K562 (cell line): ENCODE data around the gene FUCA2. TPM values are rescaled to one million over a fixed set of nuclear protein-coding genes. Genes with fewer than 3 reads are reported as not detected.
A peak's percentile ranks its signal among the peaks of the same experiment; 100 is the strongest.

Experiments
- ARNT ChIP-seq, 2 experiments: fragments of 450-650 bp; IDR thresholded peaks; 2 replicates each; pipeline ENCODE4 v1.6.1; 2016; ENCODE audit warnings: mild to moderate bottlenecking in 1 of 2
- CBX3 ChIP-seq, 2 experiments: IDR thresholded peaks; 1 replicate in 1 of 2; 2 replicates in 1 of 2; pipeline ENCODE4 v1.6.1; 2012; ENCODE audit warnings: inconsistent platforms in 2 of 2, low read length in 2 of 2, borderline replicate concordance in 1 of 2, control low read depth in 1 of 2
- CXXC5 ChIP-seq: fragments of 250-450 bp; sonication (Bioruptor Pico); IDR thresholded peaks from 2 replicates; pipeline ENCODE4 v1.8.0; 2022; ENCODE audit warnings: inconsistent platforms, mild to moderate bottlenecking, moderate library complexity
- EHMT2 ChIP-seq: fragments of 450-650 bp; IDR thresholded peaks from 2 replicates; pipeline ENCODE4 v1.6.1; 2018; ENCODE audit warnings: antibody characterized with exemption
- ELF4 ChIP-seq: fragments of 450-650 bp; formaldehyde crosslinking; IDR thresholded peaks from 2 replicates; pipeline ENCODE4 v1.4.0; 2022; ENCODE audit warnings: missing genetic modification characterization
- EP300 ChIP-seq: IDR thresholded peaks from 2 replicates; pipeline ENCODE4 v1.6.1; 2012; ENCODE audit warnings: low read length, improper control_type of control experiment
- GATA2 ChIP-seq: sonication (generic); formaldehyde crosslinking; IDR thresholded peaks from 2 replicates; pipeline ENCODE4 v1.4.0; 2020; ENCODE audit warnings: mild to moderate bottlenecking, missing genetic modification reagents
- GATAD2A ChIP-seq: fragments of 450-650 bp; IDR thresholded peaks from 2 replicates; pipeline ENCODE4 v1.6.1; 2017
- JUND ChIP-seq, 2 experiments: IDR thresholded peaks; 2 replicates in 1 of 2; 3 replicates in 1 of 2; pipeline ENCODE4 v1.6.1; 2011; ENCODE audit warnings: borderline replicate concordance in 2 of 2, low read depth in 2 of 2, low read length in 2 of 2, improper control_type of control experiment in 1 of 2, missing biosample characterization in 1 of 2, missing genetic modification characterization in 1 of 2, missing genetic modification reagents in 1 of 2
- NONO ChIP-seq, 2 experiments: fragments of 200-400 bp in 1 of 2; fragments of 450-650 bp in 1 of 2; formaldehyde crosslinking in 1 of 2; IDR thresholded peaks; 2 replicates each; pipeline ENCODE4 v1.6.1; 2017; ENCODE audit warnings: low read depth in 2 of 2, mild to moderate bottlenecking in 2 of 2, moderate library complexity in 2 of 2, low read length in 1 of 2
- POLR2B ChIP-seq: fragments of 450-650 bp; IDR thresholded peaks from 2 replicates; pipeline ENCODE4 v1.6.1; 2018; ENCODE audit warnings: low read depth; ENCODE audit not compliant: partially characterized antibody
- PRPF4 ChIP-seq: fragments of 200-400 bp; formaldehyde crosslinking; IDR thresholded peaks from one replicate; pipeline ENCODE4 v1.6.1; 2017; ENCODE audit warnings: low read length, low read depth, mild to moderate bottlenecking; ENCODE audit not compliant: insufficient read depth, poor library complexity, severe bottlenecking
- SAFB ChIP-seq: fragments of 200-400 bp; formaldehyde crosslinking; IDR thresholded peaks from 2 replicates; pipeline ENCODE4 v1.6.1; 2017; ENCODE audit warnings: low read depth, low read length, borderline replicate concordance
- SMARCA4 ChIP-seq: fragments of 450-650 bp; IDR thresholded peaks from 2 replicates; pipeline ENCODE4 v1.6.1; 2016
- SREBF1 ChIP-seq: fragments of 150-350 bp; IDR thresholded peaks from 2 replicates; pipeline ENCODE4 v1.6.1; 2014; ENCODE audit warnings: antibody characterized with exemption, low read depth, low read length, borderline replicate concordance
- TSC22D4 ChIP-seq: fragments of 450-650 bp; IDR thresholded peaks from 2 replicates; pipeline ENCODE4 v1.6.1; 2016; ENCODE audit warnings: missing genetic modification characterization, missing biosample characterization, control low read depth
- ZNF165 ChIP-seq: fragments of 250-450 bp; sonication (Bioruptor Pico); IDR thresholded peaks from 2 replicates; pipeline ENCODE4 v1.4.0; 2020; ENCODE audit warnings: borderline replicate concordance
- ZNF699 ChIP-seq: fragments of 250-450 bp; sonication (Bioruptor Pico); IDR thresholded peaks from 2 replicates; pipeline ENCODE4 v1.8.0; 2021; ENCODE audit warnings: mild to moderate bottlenecking, moderate library complexity; ENCODE audit not compliant: insufficient replicate concordance
- ZNF75A ChIP-seq: fragments of 450-650 bp; formaldehyde crosslinking; IDR thresholded peaks from 2 replicates; pipeline ENCODE4 v1.4.0; 2020; ENCODE audit warnings: mild to moderate bottlenecking
- ZSCAN32 ChIP-seq: fragments of 450-650 bp; formaldehyde crosslinking; IDR thresholded peaks from 2 replicates; pipeline ENCODE4 v1.4.0; 2020; ENCODE audit warnings: mild to moderate bottlenecking, moderate library complexity
- polyA plus RNA-seq, 8 experiments: library from polyadenylated mRNA; depleted of rRNA in 4 of 8; stranded (reverse) in 5 of 8; unstranded in 3 of 8; fragments of >200 nt; fragmentation: Nextera tagmentation in 2 of 8; fragmentation: Illumina TruSeq in 1 of 8; extraction: Ambion mirVana in 2 of 8; extraction: Trizol in 1 of 8; gene quantifications; 2 replicates each; pipeline versions ENCODE4 v1.2.1 to v1.2.3, GENCODE V29; 2011 to 2014; ENCODE audit warnings: inconsistent platforms in 1 of 8, missing spikeins in 1 of 8
- total RNA-seq, 7 experiments: library from RNA; depleted of rRNA in 6 of 7; stranded (reverse); fragments of >200 nt in 6 of 7; fragmentation: Illumina TruSeq in 2 of 7; extraction: Trizol in 2 of 7; gene quantifications; 2 replicates each; pipeline versions ENCODE4 v1.2.1 to v1.2.3, GENCODE V29; 2011 to 2021; ENCODE audit warnings: low replicate concordance in 1 of 7
- TF ChIP-seq, protein P1 (sequence below): fragments of 450-650 bp; IDR thresholded peaks from 2 replicates; pipeline ENCODE4 v1.6.1; 2016; ENCODE audit warnings: missing biosample characterization, missing genetic modification characterization
- TF ChIP-seq, protein P2 (sequence below): fragments of 250-450 bp; sonication (Bioruptor Pico); IDR thresholded peaks from 2 replicates; pipeline ENCODE4 v1.4.0; 2020; ENCODE audit warnings: mild to moderate bottlenecking, moderate library complexity
- TF ChIP-seq, protein P3 (sequence below): sonication (generic); formaldehyde crosslinking; IDR thresholded peaks from 2 replicates; pipeline ENCODE4 v1.9.0; 2022; ENCODE audit warnings: mild to moderate bottlenecking, missing genetic modification reagents

Gene FUCA2
- total and polyA plus RNA-seq, 9 of the 15 experiments (the other 6 are each of a cell fraction or from before 2014, with no cell fraction given) = 20.6 to 112 (median 79.3) TPM

DNA sequence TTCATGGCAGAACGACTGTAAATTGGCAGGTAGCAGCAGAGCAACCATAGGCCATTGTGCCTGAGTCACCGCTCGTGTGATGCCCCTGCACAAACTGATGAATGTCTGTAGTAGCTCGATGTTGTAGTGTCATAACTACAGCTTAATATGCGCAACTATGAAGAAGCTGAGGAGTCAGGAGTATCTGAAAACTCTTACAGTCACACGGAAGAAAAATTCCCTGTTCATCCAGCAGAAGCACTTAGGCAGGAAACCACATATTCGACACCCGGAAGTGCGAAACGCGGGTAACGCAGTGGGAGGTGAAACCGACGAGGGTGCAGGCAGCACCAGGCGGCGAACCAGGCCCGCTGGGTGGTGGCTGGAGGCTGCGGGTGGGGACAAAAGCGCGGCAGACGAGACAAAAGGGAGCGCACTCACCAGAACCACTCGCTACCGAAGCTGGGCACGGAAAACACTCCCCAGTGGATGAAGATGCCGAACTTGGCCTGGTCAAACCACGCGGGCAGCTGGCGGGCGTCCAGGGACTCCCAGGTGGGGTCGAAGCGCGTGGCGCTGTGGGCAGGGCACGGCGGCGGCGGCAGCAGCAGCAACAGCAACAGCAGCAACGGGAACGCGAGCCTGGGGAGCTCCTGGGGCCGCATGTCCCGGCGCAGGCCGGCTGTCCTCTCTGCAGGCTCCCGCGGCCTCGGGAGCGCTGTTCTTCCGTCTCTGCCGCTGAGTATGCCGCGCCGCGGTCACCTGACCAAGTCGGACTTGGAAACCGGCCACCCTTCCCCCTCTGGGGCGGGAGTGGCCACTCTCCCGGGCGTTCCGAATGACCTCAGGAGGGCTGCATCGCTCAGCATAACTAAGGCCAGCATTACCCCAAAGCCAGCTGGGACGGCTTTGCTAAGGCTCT is at the start of gene FUCA2 (continued):
- peak; percentile 95 for TF ChIP-seq ZNF165 (CRISPR knock-in tag)
- no peak for TF ChIP-seq EHMT2
- peak; percentile 34; the same call in 1 of the 2 replicates for TF ChIP-seq SREBF1
- peak in 1 of 2 experiments; percentile 70; a peak in 2 of 3 replicates for TF ChIP-seq CBX3 (IDR thresholded peaks at IDR 0.05; ENCODE audit: borderline replicate concordance in 1 of 2, low read length in 2 of 2)
- 0 out of 2 replicates have a peak, but pooled peaks have one; percentile 5 for TF ChIP-seq ZSCAN32
- TF ChIP-seq ELF4 (CRISPR knock-in tag) = peak; percentile 61; the same call in 1 of the 2 replicates
- TF ChIP-seq POLR2B = peak; percentile 91
- peak; percentile 63 for TF ChIP-seq PRPF4
- TF ChIP-seq SMARCA4 = peak; percentile 45; the same call in 1 of the 2 replicates
- no peak for TF ChIP-seq TSC22D4 (tag)
- TF ChIP-seq ZNF699 (CRISPR knock-in tag) = no peak
- TF ChIP-seq, protein P1, sequence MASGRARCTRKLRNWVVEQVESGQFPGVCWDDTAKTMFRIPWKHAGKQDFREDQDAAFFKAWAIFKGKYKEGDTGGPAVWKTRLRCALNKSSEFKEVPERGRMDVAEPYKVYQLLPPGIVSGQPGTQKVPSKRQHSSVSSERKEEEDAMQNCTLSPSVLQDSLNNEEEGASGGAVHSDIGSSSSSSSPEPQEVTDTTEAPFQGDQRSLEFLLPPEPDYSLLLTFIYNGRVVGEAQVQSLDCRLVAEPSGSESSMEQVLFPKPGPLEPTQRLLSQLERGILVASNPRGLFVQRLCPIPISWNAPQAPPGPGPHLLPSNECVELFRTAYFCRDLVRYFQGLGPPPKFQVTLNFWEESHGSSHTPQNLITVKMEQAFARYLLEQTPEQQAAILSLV (tag) = no peak
- TF ChIP-seq NONO (IDR thresholded peaks at IDR 0.05; ENCODE audit: low read depth in 2 of 2, low read length in 1 of 2) = peak; percentile 70 to 90; a peak in 3 of 4 replicates
- peak; percentile 98 for TF ChIP-seq CXXC5 (CRISPR knock-in tag)
- TF ChIP-seq, protein P2, sequence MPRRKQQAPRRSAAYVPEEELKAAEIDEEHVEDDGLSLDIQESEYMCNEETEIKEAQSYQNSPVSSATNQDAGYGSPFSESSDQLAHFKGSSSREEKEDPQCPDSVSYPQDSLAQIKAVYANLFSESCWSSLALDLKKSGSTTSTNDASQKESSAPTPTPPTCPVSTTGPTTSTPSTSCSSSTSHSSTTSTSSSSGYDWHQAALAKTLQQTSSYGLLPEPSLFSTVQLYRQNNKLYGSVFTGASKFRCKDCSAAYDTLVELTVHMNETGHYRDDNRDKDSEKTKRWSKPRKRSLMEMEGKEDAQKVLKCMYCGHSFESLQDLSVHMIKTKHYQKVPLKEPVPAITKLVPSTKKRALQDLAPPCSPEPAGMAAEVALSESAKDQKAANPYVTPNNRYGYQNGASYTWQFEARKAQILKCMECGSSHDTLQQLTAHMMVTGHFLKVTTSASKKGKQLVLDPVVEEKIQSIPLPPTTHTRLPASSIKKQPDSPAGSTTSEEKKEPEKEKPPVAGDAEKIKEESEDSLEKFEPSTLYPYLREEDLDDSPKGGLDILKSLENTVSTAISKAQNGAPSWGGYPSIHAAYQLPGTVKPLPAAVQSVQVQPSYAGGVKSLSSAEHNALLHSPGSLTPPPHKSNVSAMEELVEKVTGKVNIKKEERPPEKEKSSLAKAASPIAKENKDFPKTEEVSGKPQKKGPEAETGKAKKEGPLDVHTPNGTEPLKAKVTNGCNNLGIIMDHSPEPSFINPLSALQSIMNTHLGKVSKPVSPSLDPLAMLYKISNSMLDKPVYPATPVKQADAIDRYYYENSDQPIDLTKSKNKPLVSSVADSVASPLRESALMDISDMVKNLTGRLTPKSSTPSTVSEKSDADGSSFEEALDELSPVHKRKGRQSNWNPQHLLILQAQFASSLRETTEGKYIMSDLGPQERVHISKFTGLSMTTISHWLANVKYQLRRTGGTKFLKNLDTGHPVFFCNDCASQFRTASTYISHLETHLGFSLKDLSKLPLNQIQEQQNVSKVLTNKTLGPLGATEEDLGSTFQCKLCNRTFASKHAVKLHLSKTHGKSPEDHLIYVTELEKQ (CRISPR knock-in tag) = no peak
- no peak for TF ChIP-seq SAFB
- no peak for TF ChIP-seq GATA2 (CRISPR knock-in tag)
- peak; percentile 20 to 43; a peak in 1 of 4 replicates for TF ChIP-seq ARNT (IDR thresholded peaks at IDR 0.05)
- 0 out of 2 replicates have a peak, but pooled peaks have one; percentile 25 for TF ChIP-seq ZNF75A (CRISPR knock-in tag)
- TF ChIP-seq GATAD2A = no peak; the same call in 1 of the 2 replicates
- TF ChIP-seq, protein P3, sequence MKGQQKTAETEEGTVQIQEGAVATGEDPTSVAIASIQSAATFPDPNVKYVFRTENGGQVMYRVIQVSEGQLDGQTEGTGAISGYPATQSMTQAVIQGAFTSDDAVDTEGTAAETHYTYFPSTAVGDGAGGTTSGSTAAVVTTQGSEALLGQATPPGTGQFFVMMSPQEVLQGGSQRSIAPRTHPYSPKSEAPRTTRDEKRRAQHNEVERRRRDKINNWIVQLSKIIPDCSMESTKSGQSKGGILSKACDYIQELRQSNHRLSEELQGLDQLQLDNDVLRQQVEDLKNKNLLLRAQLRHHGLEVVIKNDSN (CRISPR knock-in tag) = peak; percentile 97
- peak; percentile 75; the same call in 1 of the 2 replicates for TF ChIP-seq JUND (IDR thresholded peaks at IDR 0.05; ENCODE audit: borderline replicate concordance, low read depth, low read length)
- no peak; the same call in 2 of the 3 replicates for TF ChIP-seq JUND (tag; IDR thresholded peaks at IDR 0.05; ENCODE audit: borderline replicate concordance, low read depth, low read length)
- TF ChIP-seq EP300 = peak; percentile 52
